HepG2 (cell line): Measurements from ENCODE around the gene GLIS2. TPM values are rescaled to one million over a fixed set of nuclear protein-coding genes. Genes with fewer than 3 reads are reported as not detected.

Experiments used
- ATAC-seq: fragments of 200-7000 bp; cut with Tn5 transposase; 3 replicates; pipeline ENCODE4 v1.9.1; 2020; ENCODE audit warnings: mild to moderate bottlenecking, moderate library complexity
- BruUV-seq: library from RNA; stranded (reverse); fragments of 400-500 nt; replicated peaks from 2 replicates; lab custom pipeline; 2021; lab: Mats Ljungman, UMichigan
- CTCF ChIA-PET: fragments of 300-600 bp; formaldehyde crosslinking; extraction: SDS; loops from one replicate; lab custom pipeline; 2021; ENCODE audit warnings: low total read pairs, inconsistent platforms, low intra/inter-chr PET ratio; lab: Yijun Ruan, JAX
- POLR2A ChIA-PET: fragments of 350-600 bp; sonication (Branson Sonifier 250); formaldehyde crosslinking; loops from one replicate; lab custom pipeline; 2020; ENCODE audit warnings: antibody characterized with exemption, inconsistent platforms; lab: Yijun Ruan, JAX
- DNase-seq: peaks from one replicate; pipeline ENCODE4 v3.0.0-alpha.2; 2015; ENCODE audit warnings: low spot score
- FAIRE-seq: peaks from 3 replicates; lab custom pipeline; 2011; peaks lifted over from hg19 to GRCh38; lab: Jason Lieb, UNC
- H2AFZ ChIP-seq: one replicate; pipeline ENCODE4 v1.6.1; 2011; ENCODE audit warnings: low read length, inconsistent platforms
- H3K27ac ChIP-seq: fragments of 300-600 bp; 3 replicates; pipeline ENCODE4 v1.8.0; 2011; ENCODE audit warnings: mixed run types, mild to moderate bottlenecking, mixed read lengths, low read length, inconsistent platforms; ENCODE audit not compliant: insufficient read depth; ENCODE audit errors: extremely low read length
- H3K27me3 ChIP-seq, 2 experiments: fragments of 200-600 bp in 1 of 2; 2 replicates in 1 of 2; 3 replicates in 1 of 2; pipeline versions ENCODE4 v1.6.0 to v1.8.0; 2011; ENCODE audit warnings: low read length in 2 of 2, mild to moderate bottlenecking in 2 of 2, moderate library complexity in 2 of 2, inconsistent platforms in 1 of 2; ENCODE audit not compliant: insufficient read depth in 2 of 2, control insufficient read depth in 1 of 2
- H3K36me3 ChIP-seq, 2 experiments: fragments of 200-600 bp in 1 of 2; replicated peaks in 1 of 2; 2 replicates in 1 of 2; 3 replicates in 1 of 2; pipeline versions ENCODE4 v1.5.1 to v1.8.0; 2011; ENCODE audit warnings: low read length in 2 of 2, inconsistent platforms in 1 of 2; ENCODE audit not compliant: insufficient read depth in 2 of 2, control insufficient read depth in 1 of 2
- H3K4me1 ChIP-seq: 2 replicates; pipeline ENCODE4 v1.5.1; 2012; ENCODE audit warnings: low read length, inconsistent platforms; ENCODE audit not compliant: insufficient read depth
- H3K4me2 ChIP-seq: 2 replicates; pipeline ENCODE4 v1.6.0; 2011; ENCODE audit warnings: low read depth, low read length, inconsistent platforms
- H3K4me3 ChIP-seq, 3 experiments: fragments of 200-600 bp in 1 of 3; sonication (generic), shearing (Covaris generic) in 1 of 3; replicated peaks in 1 of 3; 2 replicates each; pipeline ENCODE4 v1.5.1; 2011 to 2016; ENCODE audit warnings: low read length in 3 of 3, inconsistent platforms in 2 of 3, low read depth in 2 of 3, mild to moderate bottlenecking in 2 of 3, control low read depth in 1 of 3, mixed read lengths in 1 of 3; ENCODE audit not compliant: insufficient read depth in 1 of 3
- H3K79me2 ChIP-seq: one replicate; pipeline ENCODE4 v1.6.1; 2011; ENCODE audit warnings: low read length, inconsistent platforms; ENCODE audit not compliant: insufficient read depth
- H3K9ac ChIP-seq: 2 replicates; pipeline ENCODE4 v1.6.0; 2011; ENCODE audit warnings: mild to moderate bottlenecking, low read depth, low read length, inconsistent platforms; ENCODE audit not compliant: insufficient read depth
- H3K9me3 ChIP-seq: 2 replicates; pipeline ENCODE4 v1.5.1; 2012; ENCODE audit warnings: mild to moderate bottlenecking, low read length
- H4K20me1 ChIP-seq: 2 replicates; pipeline ENCODE4 v1.6.0; 2011; ENCODE audit warnings: inconsistent platforms, mild to moderate bottlenecking, low read length, moderate library complexity; ENCODE audit not compliant: insufficient read depth
- ARNT ChIP-seq: fragments of 450-650 bp; IDR thresholded peaks from 2 replicates; pipeline ENCODE4 v1.6.1; 2017
- BORCS8-MEF2B ChIP-seq: sonication (generic); formaldehyde crosslinking; IDR thresholded peaks from 2 replicates; pipeline ENCODE4 v1.8.0; 2022; ENCODE audit warnings: mild to moderate bottlenecking, missing genetic modification reagents
- FOSL2 ChIP-seq: sonication (generic); formaldehyde crosslinking; IDR thresholded peaks from 2 replicates; pipeline ENCODE4 v1.4.0; 2020; ENCODE audit warnings: missing genetic modification reagents
- HDAC2 ChIP-seq: sonication (generic); formaldehyde crosslinking; IDR thresholded peaks from 2 replicates; pipeline ENCODE4 v1.4.0; 2020; ENCODE audit warnings: missing genetic modification reagents
- HMGXB4 ChIP-seq, 2 experiments: sonication (generic) in 1 of 2; formaldehyde crosslinking in 1 of 2; IDR thresholded peaks; 2 replicates each; pipeline versions ENCODE4 v1.4.0 to v1.6.1; 2018 to 2020; ENCODE audit warnings: missing genetic modification reagents in 2 of 2, borderline replicate concordance in 1 of 2, low read depth in 1 of 2, mild to moderate bottlenecking in 1 of 2, missing biosample characterization in 1 of 2
- KDM4B ChIP-seq: sonication (generic); formaldehyde crosslinking; IDR thresholded peaks from 2 replicates; pipeline ENCODE4 v1.4.0; 2020; ENCODE audit warnings: missing genetic modification reagents
- NKX3-1 ChIP-seq: sonication (generic); formaldehyde crosslinking; IDR thresholded peaks from 2 replicates; pipeline ENCODE4 v1.5.0; 2020; ENCODE audit warnings: missing genetic modification reagents
- PTBP1 ChIP-seq: fragments of 200-400 bp; formaldehyde crosslinking; IDR thresholded peaks from 2 replicates; pipeline ENCODE4 v1.6.1; 2018; ENCODE audit warnings: low read length, low read depth; ENCODE audit not compliant: poor library complexity, severe bottlenecking
- SETDB1 ChIP-seq: sonication (generic); formaldehyde crosslinking; IDR thresholded peaks from 2 replicates; pipeline ENCODE4 v1.5.1; 2020; ENCODE audit warnings: missing genetic modification reagents, mild to moderate bottlenecking, borderline replicate concordance
- SMC3 ChIP-seq: IDR thresholded peaks from 2 replicates; pipeline ENCODE4 v1.6.1; 2011; ENCODE audit warnings: low read length, improper control_type of control experiment
- TEAD3 ChIP-seq: optimal IDR thresholded peaks from 2 replicates; pipeline ENCODE3; 2016; ENCODE audit warnings: borderline replicate concordance
- ZNF414 ChIP-seq: sonication (generic); formaldehyde crosslinking; IDR thresholded peaks from 2 replicates; pipeline ENCODE4 v1.5.0; 2020; ENCODE audit warnings: missing genetic modification reagents
- ZNF564 ChIP-seq: sonication (generic); formaldehyde crosslinking; IDR thresholded peaks from 2 replicates; pipeline ENCODE4 v1.8.1; 2023; ENCODE audit warnings: mild to moderate bottlenecking, missing genetic modification reagents
- ZNF639 ChIP-seq: conservative IDR thresholded peaks from 2 replicates; pipeline ENCODE4 v1.6.1; 2018; ENCODE audit warnings: missing genetic modification reagents
- ZNF678 ChIP-seq: sonication (generic); formaldehyde crosslinking; IDR thresholded peaks from 2 replicates; pipeline ENCODE4 v1.4.0; 2020; ENCODE audit warnings: mild to moderate bottlenecking, missing genetic modification reagents
- ZSCAN25 ChIP-seq: sonication (generic); formaldehyde crosslinking; IDR thresholded peaks from 2 replicates; pipeline ENCODE4 v1.8.0; 2022; ENCODE audit warnings: mild to moderate bottlenecking, missing genetic modification reagents
- WGBS: methylation state at CpG from one replicate; pipeline ENCODE4 v1.1.6; 2017; ENCODE audit warnings: low lambda C conversion rate; 5-methylcytosine and 5-hydroxymethylcytosine counted together
- in situ Hi-C: cut with HindIII; loops from 2 replicates; pipeline ENCODE4 v1.10.0; 2017; ENCODE audit warnings: low pct_unique_long_range_greater_than_20kb; ENCODE audit not compliant: extremely low pct_ligation_motif_present
- intact Hi-C: fragments of 100-400 bp; cut with micrococcal nuclease; formaldehyde crosslinking; loops from one replicate; pipeline ENCODE4 v1.10.0; 2022; ENCODE audit not compliant: unreplicated experiment
- polyA plus RNA-seq, 8 experiments: library from polyadenylated mRNA; depleted of rRNA in 3 of 8; stranded (reverse) in 7 of 8; unstranded in 1 of 8; fragments of >200 nt; fragmentation: Illumina TruSeq in 4 of 8; extraction: Trizol in 4 of 8; gene quantifications; 2 replicates each; pipeline versions ENCODE4 v1.2.1 to v1.2.3, GENCODE V29; 2011 to 2016; ENCODE audit warnings: low read depth in 4 of 8, missing spikeins in 1 of 8, mixed read lengths in 1 of 8; ENCODE audit not compliant: insufficient read depth in 1 of 8
- total RNA-seq, 5 experiments: library from RNA; depleted of rRNA; stranded (reverse); fragments of >200 nt; fragmentation: Illumina TruSeq; extraction: Trizol; gene quantifications; 2 replicates each; pipeline ENCODE4 v1.2.3, GENCODE V29; 2016; ENCODE audit warnings: low read depth in 1 of 5
- TF ChIP-seq, protein P1 (sequence below): sonication (generic); formaldehyde crosslinking; IDR thresholded peaks from 2 replicates; pipeline ENCODE4 v1.4.0; 2020; ENCODE audit warnings: missing genetic modification reagents

GLIS2 gene
- total and polyA plus RNA-seq, 2 of the 13 experiments (the other 11 are each of a cell fraction or from before 2014, with no cell fraction given): 0.28 to 0.29 TPM

DNA sequence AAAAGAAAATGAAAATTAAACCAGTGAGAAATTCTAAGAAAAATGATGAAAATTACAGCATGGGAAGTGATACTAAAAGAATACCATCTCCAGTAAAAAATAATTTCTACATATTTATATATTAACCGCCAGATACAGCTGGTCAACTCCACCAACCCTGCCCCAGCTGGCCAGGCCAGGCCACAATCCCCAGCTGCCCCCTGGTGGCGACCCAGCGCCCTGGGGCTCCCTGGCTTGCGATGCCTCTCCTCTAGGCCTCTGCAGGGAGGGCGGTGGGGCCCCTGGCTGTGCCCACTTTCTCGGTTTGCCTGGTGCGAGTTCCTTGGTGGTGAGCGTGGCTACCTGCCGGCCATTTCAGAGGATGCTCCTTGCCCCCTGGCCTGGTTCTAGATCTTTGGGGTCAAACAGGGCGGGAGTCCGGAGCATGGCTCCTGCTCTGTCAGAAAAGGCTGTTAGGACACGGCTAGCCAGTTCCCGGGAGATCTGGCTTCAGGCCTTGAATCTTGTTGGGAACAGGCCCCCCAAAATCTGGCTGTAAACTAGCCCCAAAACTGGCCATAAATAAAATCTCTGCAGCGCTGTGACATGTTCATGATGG, 14.5 kb downstream of the GLIS2 start:
- Histone ChIP-seq H3K9me3 (no peaks in the 10 kb centered on the region), H3K27ac (no peak overlapping the region), H3K4me2 (no peak overlapping the region), H4K20me1 (no peaks in the 10 kb centered on the region), H3K36me3 (no peaks in the 10 kb centered on the region), H3K27me3 (no peaks in the 10 kb centered on the region), H3K9ac (no peak overlapping the region), H3K4me3 (no peak overlapping the region), H3K4me1 (peaks cover 31% of the 10 kb centered on the region), H3K79me2 (no peaks in the 10 kb centered on the region), H2AFZ (no peak overlapping the region)
- WGBS: 56% methylated on average over 2 of the region's 14 CpGs
- BruUV-seq: no TSS peak
- peak; percentile 67 for ATAC-seq
- FAIRE-seq: peak; percentile 26
- ChIA-PET POLR2A (interaction anchor here (0.9 kb wide), 1 partner anchor 77 kb away, joined by 3 read pairs; no protein-coding TSS in a partner anchor), CTCF (interaction anchor here (1.2 to 5.6 kb wide), 7 partner anchors 18 to 130 kb away, joined by 3 to 69 read pairs (median 13); no protein-coding TSS in a partner anchor)
- intact Hi-C loops (loop anchor here (1.0 kb wide), 3 partner anchors 16 to 130 kb away; no protein-coding TSS in a partner anchor), in situ Hi-C loops (no loop called here)
- DNase-seq: peak; percentile 51
- TF ChIP-seq ZSCAN25 (CRISPR knock-in tag): 0 out of 2 replicates have a peak, but pooled peaks have one; percentile 36
- TF ChIP-seq ARNT: no peak
- TF ChIP-seq KDM4B: peak; percentile 35; the same call in 1 of the 2 replicates
- no peak for TF ChIP-seq NKX3-1 (CRISPR knock-in tag)
- TF ChIP-seq BORCS8-MEF2B: no peak
- TF ChIP-seq ZNF564 (CRISPR knock-in tag): no peak
- TF ChIP-seq ZNF639: no peak
- TF ChIP-seq FOSL2: peak; percentile 44
- TF ChIP-seq ZNF678 (CRISPR knock-in tag): no peak
- TF ChIP-seq ZNF414: no peak
- no peak for TF ChIP-seq PTBP1
- 0 out of 2 replicates have a peak, but pooled peaks have one; percentile 48 for TF ChIP-seq SETDB1 (CRISPR knock-in tag)
- TF ChIP-seq HDAC2 (CRISPR knock-in tag): peak; percentile 14; the same call in 1 of the 2 replicates
- peak; percentile 28 for TF ChIP-seq TEAD3 (CRISPR knock-in tag)
- TF ChIP-seq SMC3: peak; percentile 66; the same call in 1 of the 2 replicates
- TF ChIP-seq, protein P1, sequence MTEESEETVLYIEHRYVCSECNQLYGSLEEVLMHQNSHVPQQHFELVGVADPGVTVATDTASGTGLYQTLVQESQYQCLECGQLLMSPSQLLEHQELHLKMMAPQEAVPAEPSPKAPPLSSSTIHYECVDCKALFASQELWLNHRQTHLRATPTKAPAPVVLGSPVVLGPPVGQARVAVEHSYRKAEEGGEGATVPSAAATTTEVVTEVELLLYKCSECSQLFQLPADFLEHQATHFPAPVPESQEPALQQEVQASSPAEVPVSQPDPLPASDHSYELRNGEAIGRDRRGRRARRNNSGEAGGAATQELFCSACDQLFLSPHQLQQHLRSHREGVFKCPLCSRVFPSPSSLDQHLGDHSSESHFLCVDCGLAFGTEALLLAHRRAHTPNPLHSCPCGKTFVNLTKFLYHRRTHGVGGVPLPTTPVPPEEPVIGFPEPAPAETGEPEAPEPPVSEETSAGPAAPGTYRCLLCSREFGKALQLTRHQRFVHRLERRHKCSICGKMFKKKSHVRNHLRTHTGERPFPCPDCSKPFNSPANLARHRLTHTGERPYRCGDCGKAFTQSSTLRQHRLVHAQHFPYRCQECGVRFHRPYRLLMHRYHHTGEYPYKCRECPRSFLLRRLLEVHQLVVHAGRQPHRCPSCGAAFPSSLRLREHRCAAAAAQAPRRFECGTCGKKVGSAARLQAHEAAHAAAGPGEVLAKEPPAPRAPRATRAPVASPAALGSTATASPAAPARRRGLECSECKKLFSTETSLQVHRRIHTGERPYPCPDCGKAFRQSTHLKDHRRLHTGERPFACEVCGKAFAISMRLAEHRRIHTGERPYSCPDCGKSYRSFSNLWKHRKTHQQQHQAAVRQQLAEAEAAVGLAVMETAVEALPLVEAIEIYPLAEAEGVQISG (CRISPR knock-in tag): no peak
- TF ChIP-seq HMGXB4 (CRISPR knock-in tag; IDR thresholded peaks at IDR 0.05; ENCODE audit: borderline replicate concordance in 1 of 2, low read depth in 1 of 2): peak; percentile 47 to 58; a peak in 3 of 4 replicates
